ENCODE results near the gene PUM1. TPM values are rescaled to one million over a fixed set of nuclear protein-coding genes. Genes with fewer than 3 reads are reported as not detected.

Gene PUM1
- total RNA-seq, 4 donors from 2014 or later: 66.7 to 121 (median 83.9) TPM

DNA sequence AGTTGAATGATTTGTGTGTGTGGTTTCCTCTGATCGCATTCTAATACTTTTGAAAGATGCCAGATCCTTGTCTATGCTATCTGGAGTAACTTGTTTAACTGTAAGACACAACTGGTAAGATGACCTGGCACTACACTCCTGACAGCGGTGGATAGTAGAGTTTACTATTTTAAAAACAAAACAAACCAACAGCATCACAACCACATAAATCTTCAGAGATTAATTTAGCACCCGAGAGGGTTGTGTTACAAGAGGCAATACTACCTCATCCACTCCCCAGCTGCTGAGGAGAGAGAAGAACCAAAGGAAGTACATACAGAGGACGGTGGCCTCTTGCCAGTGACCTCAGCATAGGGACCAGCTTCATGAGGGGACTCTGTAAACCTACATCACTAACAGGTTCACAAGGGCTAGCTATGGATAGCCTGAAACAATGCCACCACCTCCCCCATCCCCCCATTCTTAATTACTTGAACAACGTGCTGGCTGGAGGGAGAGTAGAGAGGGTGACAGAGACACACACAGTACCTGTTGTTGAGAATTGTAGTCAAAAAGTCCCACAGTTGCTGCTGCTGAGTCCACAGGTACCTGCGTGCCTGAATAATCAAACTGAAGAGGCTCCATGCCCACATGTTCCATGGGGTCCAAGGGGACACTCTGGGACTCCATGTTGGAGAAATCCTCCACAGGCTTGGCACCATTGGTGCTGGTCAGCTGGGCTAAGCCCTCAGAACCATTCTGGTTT is 73.5 kb downstream of the PUM1 start:
- DNase-seq (ENCODE audit: low spot score) (no peak), ATAC-seq (ENCODE audit: low FRiP score) (no peak)
- no peak for TF ChIP-seq CTCF (IDR thresholded peaks at IDR 0.05)

DNA sequence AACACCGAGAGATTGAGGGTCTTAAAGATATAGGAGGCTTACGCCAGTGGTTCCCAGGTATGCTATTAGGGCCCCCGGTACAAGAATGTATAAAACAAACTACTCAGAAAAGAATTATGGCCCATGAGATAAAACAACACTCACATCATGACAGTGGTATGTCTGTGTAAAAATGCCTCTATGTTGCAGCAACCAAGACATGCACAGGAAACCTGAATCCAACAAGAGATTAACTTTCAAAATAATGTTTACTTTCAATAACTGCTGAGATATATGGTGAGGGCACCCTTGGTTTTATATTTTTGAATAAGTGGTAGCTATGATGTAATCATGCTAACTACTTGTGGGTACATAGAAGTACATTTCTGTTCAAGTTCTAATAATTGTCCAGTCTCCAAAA is 74.9 kb downstream of the PUM1 start:
- DNase-seq (ENCODE audit: low spot score) (no peak), ATAC-seq (ENCODE audit: low FRiP score) (no peak)
- no peak for TF ChIP-seq CTCF (IDR thresholded peaks at IDR 0.05)

DNA sequence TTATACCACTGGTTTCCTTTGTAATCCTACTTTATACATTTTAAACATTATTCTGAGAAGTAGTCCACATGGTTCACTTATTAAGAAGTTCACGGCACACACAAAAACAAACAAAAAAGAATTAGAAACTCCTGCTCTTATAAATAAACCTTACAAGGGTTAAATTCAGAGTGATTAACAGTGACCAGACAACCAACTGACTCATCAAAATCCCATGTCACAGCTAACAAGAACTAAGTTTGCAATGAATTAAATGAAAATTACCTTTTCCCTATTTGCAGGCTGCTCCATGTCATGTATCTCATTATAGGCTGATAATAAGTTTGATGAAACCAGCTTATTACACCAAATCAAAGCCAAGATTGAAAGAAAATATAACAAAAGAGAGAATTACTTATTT is 77.5 kb downstream of the PUM1 start:
- DNase-seq (ENCODE audit: low spot score): no peak
- ATAC-seq (ENCODE audit: low FRiP score): no peak
- no peak for TF ChIP-seq CTCF (IDR thresholded peaks at IDR 0.05)

DNA sequence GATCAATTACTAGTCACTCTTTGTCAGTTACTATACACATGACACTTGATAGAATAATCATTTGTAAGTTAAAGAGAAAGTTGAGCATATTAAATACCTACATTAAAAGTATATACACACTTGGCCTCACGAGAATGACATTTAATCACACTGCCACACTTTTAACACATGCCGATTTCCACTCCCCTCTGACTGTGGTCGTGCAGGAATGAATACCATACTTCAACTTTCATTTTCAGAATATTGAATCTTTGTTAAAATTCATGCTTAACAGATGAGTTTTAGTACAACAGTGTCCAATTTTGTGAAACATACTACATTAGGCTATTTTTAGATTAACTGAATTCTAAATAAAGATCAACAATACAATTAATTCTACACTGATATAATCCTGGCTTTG is 78.8 kb downstream of the PUM1 start:
- TF ChIP-seq CTCF (IDR thresholded peaks at IDR 0.05): no peak
- DNase-seq (ENCODE audit: low spot score) (no peak), ATAC-seq (ENCODE audit: low FRiP score) (no peak)

DNA sequence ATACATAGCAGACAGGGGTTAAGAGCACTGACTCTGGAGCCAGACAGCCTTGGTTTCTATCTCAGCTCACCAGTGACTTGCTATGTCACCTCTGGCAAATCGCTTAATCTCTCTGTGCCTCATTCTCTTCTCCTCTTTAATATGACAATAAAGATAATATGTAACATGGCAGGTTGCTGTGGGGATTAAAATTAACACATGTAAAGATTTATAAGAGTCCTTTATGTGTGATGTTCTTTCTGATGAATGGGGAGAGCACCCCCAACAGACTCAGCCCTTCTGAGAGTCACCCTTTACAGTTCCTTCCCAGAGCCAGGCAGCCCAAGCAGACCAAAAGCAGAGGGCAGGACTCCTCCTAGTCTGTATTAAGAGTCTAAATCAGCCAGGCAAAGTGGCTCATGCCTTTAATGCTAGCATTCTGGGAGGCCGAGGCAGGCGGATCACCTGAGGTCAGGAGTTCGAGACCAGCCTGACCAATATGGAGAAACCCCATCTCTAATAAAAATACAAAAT is 80.5 kb downstream of the PUM1 start:
- DNase-seq (ENCODE audit: low spot score): no peak
- ATAC-seq (ENCODE audit: low FRiP score): no peak
- TF ChIP-seq CTCF (IDR thresholded peaks at IDR 0.05): no peak

- peak; percentile 34 for ATAC-seq (ENCODE audit: low FRiP score)
Observed at GRCh38 chr1:30984165-30984889, 81.2 kb downstream of the PUM1 start.

More at GRCh38 chr1:30984165-30984889, 81.2 kb downstream of the PUM1 start:
- no peak for DNase-seq (ENCODE audit: low spot score)
- TF ChIP-seq CTCF (IDR thresholded peaks at IDR 0.05): no peak

Data from omental fat pad (tissue), 4 donors.